Gastroesophageal sphincter (tissue), 3 donors: ENCODE data around the gene FNDC3B.

Source experiments
- CTCF ChIP-seq, 4 experiments: fragments of 200-600 bp in 2 of 4; fragments of 450-650 bp in 2 of 4; sonication (generic) in 1 of 4; IDR thresholded peaks; one replicate each; pipeline ENCODE4 v1.5.1; 2017 to 2019; ENCODE audit warnings: antibody characterized with exemption in 4 of 4, mild to moderate bottlenecking in 2 of 4, moderate library complexity in 2 of 4
- EP300 ChIP-seq: sonication (generic); formaldehyde crosslinking; IDR thresholded peaks from one replicate; pipeline ENCODE4 v1.6.1; 2017; ENCODE audit warnings: antibody characterized with exemption, mild to moderate bottlenecking
- POLR2A ChIP-seq, 2 donors: fragments of 450-650 bp; IDR thresholded peaks; one replicate each; pipeline ENCODE4 v1.6.1; 2017; ENCODE audit warnings: antibody characterized with exemption in 2 of 2, mild to moderate bottlenecking in 2 of 2, moderate library complexity in 1 of 2

GRCh38 chr3:172146349-172146748 lies 107.0 kb downstream of the FNDC3B start:
- TF ChIP-seq POLR2A (IDR thresholded peaks at IDR 0.05): no peak
- no peak for TF ChIP-seq CTCF (IDR thresholded peaks at IDR 0.05)
- no peak for TF ChIP-seq EP300
